Keratinocyte (primary cell): ENCODE data around the gene DNAJC17.

Source experiments
- CTCF ChIP-seq, 3 experiments: IDR thresholded peaks in 1 of 3; conservative IDR thresholded peaks in 1 of 3; optimal IDR thresholded peaks in 1 of 3; 2 replicates in 2 of 3; 3 replicates in 1 of 3; pipeline versions ENCODE3 to v1.5.1; 2011; ENCODE audit warnings: low read length in 3 of 3, mild to moderate bottlenecking in 3 of 3, moderate library complexity in 2 of 3, control low read depth in 1 of 3, inconsistent platforms in 1 of 3; ENCODE audit not compliant: insufficient read depth in 2 of 3; ENCODE audit errors: extremely low read depth in 1 of 3
- EZH2 ChIP-seq: IDR thresholded peaks from one replicate; pipeline ENCODE4 v1.6.1; 2012; ENCODE audit warnings: inconsistent platforms, mild to moderate bottlenecking, low read length, moderate library complexity

- TF ChIP-seq CTCF (optimal IDR thresholded peaks at IDR 0.05 in 1 of 3, IDR thresholded peaks at IDR 0.05 in 1 of 3, conservative IDR thresholded peaks at IDR 0.05 in 1 of 3; ENCODE audit: extremely low read depth in 1 of 3, insufficient read depth in 2 of 3, low read length in 3 of 3) (no peak), EZH2 (no peak)
These were observed 39.6 kb upstream of the DNAJC17 start for GRCh38 chr15:40846841-40847222.
